Femur (tissue), 1 donor: Measurements from ENCODE around the gene SRSF12.

Experiments
- DNase-seq: peaks from one replicate; pipeline ENCODE4 v3.0.0-alpha.2; 2017

SRSF12 gene

DNA sequence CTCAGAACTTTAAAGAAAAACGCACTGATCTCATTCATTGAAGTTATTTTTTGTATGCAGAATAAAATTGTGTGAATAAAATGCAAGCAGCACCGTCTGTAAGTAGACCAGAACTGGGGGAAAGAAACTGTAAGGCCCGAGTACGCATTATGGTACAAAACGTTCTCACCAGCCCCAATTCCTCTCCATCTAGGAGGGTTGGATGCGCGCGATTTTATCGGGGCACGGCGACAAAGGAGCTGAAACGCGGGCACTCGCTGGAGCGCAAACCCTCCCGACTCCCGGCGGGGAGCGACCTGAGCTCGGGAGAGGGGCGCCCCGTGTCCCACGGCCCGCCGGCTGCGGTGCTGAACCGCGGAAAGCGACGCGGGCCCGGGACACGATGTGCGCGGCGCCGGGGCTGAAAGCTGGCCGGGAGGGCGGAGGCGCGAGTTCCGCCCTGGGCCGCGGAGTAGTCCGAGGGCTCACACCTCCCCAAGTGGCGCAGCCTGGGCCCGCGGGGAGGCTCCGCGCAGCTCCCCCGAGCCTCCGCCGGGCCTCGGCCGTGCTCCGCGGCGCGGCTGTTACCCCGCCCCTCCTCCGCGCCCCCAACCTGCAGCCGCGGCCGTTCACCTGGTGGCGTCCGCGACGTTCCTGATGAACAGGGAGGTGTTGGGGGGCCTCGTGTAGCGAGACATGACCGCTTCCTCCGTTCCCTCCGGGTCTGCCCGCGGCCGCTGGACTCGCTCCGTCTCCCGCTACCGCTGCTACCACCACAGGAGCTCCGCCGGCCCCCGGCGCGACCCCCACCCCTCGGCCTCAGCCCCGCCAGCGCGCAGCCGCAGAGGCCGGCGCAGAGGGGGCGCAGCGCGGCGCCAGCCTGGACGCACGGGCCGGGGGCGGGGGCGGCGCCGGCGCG is at the start of gene SRSF12:
Gene SRSF12 (minus strand): TSS at position 861 of the 898 bp plus-strand sequence. CDS start 184 bp downstream, at position 677.
- peak; percentile 47 for DNase-seq

DNA sequence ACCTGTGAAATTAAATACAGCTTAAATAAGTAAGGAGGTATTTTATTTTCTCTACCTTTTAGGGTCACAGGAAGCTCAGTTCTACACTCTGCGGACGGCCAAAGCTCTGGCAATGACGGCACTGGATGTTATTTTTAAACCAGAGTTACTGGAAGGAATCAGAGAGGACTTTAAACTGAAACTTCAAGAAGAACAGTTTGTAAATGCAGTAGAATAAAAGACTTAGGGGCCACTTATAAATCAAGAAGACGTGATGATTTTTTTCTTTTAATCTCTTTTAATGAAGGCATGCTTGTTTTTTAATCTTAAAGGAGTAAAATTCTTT is 44.1 kb upstream of the SRSF12 start:
- peak; percentile 69 for DNase-seq

DNA sequence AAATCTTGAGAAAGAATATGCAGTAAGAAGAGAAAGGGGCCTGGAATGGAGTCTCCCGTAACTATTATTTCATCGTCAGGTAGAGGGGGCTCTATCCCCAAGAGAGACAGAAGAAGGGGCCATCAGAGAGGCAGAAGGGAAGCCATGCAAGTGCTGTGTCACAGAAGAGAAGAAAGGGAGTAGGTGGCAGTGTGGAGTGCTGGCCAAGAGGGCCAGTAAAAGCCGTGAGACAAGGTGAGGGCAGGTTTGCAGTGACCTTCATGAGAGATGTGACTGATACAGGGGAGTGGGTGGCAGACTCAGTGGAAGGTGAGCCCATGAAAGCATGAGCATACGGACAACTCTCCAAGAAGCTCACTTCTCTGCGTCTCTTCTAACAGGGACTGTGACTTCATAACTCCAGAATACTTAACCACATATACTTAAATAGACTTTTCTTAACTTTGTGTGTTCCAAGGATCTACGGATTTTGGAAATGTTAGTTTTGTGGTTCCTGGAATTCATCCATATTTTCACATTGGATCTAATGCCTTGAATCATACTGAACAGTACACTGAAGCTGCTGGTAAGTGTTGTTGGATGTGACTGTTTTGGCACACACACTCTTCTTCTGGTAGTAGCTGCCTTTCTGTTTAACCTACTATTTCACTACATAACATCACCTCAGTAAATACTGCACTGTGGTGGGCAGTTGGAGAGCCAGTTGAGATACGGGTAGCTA is 43.6 kb upstream of the SRSF12 start:
- DNase-seq: no peak

DNA sequence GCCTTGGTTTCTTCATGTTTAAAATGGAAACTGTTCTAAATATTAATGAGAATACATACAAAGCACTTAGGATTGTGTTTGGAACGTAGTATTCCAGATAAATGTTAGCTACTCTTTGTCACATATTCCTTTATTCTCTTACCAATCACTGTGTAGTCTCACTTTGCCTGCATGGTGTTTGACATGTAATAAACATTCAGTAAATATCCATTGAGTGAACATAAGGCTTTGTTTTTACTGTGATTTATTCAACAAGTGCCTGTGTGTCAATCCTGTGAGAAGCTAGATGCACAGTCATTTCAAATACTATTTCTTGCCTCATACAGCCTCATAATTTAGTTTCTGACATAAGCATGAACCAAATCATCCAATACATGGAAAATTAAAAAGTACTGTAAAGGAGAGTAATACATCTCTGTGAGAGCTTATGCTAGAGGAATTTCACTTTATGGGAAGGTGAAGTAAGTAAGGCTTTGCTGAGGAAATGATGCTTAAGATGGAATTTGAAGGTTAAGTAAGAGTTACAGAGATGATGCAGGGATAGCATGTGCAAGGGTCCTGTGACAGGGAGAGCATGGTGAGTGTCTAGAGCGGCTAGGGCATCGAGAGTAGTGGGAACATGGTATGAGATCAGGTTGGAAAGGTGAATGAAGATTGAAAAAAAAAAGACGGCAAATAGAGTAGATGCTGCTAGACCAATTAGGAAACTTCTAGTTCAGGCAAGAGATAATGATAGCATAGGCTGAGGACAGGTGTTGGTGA is 42.6 kb upstream of the SRSF12 start:
- no peak for DNase-seq

DNA sequence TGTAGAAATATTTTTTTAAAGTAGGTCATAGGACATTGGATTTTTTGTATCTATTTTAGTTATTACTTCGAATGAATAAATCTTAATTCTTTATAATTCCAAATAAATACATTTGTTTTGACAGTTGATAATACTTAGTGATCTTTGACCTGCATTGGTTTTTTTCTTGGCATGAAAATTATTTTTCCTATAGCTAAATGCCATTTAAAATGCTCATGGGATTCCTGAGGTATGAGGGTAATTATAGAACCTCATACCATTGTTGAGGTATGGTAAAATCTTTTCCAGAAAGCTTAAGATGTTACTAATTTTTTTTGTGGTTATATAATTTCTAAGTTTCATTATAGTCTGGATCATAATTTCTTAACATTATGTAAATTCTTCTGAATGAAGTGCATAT is 36.3 kb upstream of the SRSF12 start:
- no peak for DNase-seq

DNA sequence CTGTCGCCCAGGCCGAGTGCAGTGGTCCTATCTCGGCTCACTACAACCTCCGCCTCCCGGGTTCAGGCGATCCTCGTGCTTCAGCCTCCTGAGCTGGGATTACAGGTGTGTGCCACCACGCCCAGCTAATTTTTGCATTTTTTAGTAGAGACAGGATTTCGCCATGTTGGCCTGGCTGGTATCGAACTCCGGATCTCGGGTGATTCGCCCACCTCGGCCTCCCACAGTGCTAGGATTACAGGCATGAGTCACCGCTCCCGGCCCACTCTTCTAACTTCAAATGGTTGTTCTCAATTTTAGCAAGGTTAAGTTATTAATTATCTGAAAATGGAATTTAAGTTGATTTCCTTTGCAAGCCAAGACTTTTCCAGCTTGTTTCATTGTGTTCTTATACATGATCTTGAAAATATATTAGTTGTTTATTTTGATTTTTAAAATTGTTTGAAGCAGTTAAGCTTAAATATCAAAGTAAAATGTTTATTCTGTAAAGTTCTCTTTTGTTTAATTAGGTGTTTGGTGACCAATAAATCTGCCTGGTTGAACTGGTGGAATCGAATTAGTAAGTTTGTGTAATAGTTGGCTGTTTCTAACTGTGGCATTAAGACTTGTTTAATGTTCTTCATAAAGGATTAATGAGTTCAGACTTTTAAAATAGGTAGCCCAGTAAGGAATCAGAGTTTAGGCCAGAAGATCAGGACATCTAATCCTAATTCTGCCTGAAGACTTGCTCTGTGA is 30.3 kb upstream of the SRSF12 start:
- DNase-seq: no peak

DNA sequence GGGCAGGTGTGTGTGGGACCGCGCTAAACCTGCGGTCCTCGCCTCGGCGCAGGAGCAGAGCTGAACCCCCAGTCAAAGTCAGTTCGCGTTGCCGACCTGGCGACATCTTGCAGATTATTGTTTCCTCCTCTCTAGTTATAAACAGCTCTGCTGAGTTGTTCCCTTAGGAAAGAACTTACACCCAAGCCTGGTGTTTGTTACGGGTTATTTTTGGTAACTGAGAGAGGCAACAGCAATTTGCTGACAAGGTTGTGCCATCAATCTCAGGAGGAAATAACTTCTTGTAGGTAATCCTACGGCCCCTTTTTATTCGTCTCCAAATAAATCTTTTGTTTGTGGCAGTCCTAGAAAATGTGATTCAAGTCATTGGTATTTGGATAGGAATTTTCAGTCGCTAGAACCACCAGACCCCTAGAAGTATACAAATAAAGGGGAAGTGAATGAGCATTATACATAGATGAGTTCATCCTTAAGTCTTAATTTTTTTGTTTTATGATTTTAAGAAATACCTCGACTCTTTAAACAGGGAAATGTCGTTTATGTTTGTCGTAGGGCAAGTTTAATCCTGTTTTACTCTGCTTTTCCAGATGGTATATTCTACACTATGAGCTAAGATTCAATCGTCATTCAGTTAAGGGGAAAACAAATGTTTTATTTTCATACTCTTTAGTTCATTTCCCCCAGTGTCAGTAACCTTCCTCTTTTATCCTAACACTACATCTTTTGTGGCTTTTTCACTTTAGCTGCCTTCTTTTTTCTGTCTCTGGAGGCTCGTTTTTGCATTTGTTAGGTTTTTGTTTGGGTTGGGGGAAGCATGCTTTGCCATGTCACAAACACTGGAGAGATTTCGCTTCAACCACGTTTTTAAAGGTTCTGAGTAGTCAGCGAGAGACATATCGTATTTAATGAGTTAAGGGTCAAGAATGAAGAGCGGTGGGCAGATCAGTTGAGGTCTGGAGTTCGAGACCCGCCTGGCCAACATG is 29.1 kb upstream of the SRSF12 start:
- DNase-seq: peak; percentile 29

DNA sequence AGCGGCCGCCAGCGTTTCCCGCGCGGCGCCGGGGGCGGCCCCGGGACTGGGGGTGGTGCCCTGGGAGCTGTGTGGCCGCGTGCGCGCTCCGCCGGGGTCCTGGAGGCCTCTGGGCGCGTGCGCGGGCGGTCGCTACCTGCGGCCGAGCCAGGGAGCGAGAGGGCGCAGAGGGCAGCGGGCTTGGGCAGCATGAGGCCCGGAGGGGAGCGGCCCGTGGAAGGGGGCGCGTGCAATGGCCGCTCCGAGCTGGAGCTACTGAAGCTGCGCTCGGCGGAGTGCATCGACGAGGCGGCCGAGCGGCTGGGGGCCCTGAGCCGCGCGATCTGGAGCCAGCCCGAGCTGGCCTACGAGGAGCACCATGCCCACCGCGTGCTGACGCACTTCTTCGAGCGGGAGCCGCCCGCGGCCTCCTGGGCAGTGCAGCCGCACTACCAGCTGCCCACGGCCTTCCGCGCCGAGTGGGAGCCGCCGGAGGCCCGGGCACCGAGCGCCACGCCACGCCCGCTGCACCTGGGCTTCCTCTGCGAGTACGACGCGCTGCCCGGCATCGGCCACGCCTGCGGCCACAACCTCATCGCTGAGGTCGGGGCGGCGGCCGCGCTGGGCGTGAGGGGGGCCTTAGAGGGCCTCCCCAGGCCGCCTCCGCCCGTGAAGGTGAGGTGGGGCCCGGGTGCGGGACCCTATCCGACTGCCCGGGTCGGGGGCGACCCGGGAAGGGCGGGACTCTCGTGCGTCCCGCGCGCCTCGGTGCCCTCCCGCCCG is 28.3 kb upstream of the SRSF12 start, which contains the start of gene PM20D2:
Gene PM20D2 (plus strand): TSS at position 100 of the 762 bp plus-strand sequence. CDS start 90 bp downstream, at position 190.
- peak; percentile 80 for DNase-seq

DNA sequence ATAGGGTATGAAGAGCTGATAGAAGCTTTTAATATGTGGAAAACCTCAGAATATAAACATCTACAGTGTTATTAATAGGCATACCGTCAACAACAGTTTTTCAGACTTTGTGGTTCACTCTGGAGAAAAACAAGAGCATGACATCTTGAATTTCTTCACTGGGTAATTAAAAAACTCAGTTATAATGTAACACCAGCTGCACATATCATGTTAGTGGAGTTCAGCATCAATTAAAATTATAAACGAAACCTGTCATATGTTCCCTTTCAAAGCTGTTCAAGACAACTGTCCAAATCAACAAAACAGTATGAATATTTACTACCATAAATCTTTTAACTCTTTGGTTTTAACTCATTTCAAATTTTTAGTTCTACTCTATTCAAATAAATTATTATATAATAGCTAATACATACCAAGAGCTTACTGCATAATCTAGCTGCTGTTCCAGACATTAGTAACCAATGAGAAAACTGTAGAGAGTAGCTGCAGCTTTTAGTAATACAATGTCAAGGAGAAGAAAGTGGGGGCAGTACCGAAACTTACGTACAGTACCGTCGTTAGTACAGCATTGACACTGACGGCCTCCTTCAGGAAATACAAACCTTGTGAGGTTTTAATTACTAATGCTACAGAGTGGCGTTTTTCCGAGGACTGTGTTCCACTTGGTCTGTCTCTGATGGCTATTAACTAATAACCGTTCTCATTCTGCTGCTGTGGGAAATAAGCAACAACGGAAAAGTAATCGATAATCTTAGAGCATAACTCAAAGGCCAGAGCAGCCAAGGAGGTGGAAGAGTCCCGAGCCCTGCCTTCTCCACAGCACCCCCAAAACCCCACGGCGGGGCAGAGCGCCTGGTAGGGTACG is 27.5 kb upstream of the SRSF12 start:
- no peak for DNase-seq

DNA sequence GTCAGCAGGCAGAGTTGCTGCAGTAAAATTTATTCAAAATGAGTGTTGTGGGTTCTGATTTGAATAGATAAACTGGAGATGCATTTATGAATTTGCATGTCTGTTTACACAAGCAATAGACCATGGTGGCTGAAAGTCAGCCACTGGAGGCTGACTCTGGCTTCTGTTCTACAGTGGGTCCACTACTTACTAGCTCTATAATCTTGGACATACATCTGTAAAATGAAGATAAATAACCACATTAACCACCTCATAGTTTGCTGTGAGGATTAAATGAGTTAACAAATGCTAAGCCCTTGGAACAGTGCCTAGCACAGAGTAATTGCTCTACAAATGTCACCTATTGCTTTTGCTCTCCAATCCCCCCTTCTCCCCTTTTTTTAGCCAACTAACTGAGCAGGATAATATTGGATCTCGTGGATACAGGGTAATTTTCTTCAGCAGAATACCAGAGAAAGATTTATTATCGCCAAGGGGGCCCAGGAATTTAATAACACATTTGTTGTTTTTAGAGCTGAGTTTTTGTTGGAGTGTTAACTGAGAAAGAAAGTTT is 26.6 kb upstream of the SRSF12 start:
- no peak for DNase-seq

DNA sequence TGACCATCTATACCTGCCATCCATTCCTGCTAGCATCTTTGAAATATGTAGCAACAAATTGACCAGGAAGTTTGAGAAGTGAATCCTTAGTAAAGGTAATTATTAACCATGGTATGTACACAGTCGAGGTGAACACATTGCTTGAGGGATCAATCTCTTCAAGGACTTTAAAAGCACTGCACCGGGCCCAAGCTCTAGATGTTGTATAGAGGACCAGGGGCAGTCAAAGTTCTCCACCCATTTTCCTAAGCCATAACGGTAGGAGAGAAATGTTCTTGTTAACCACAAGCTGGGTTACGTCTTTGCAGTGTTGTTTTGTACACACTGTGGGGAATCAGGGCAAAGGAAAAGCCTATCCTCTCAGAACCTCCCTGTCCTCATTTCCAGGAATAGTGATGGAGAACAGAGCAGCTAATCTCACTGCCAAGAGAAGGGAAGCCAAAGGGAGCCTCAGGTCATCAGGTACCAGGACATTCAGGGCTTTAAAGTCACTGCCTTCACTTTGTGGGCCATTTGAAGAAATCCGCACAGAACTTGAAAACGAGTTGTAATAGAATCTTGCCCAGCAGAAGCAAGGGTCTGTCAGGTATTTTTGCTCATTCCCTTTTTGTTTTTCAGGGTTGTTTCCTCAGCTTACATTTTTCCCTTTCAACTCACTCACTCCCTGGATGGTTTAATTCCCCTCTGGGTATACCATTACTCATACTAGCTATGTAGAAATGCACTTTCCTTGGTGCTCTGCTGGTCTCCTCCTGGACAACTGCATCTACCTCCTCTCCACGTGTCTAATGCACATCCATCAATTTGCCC is 22.7 kb upstream of the SRSF12 start:
- DNase-seq: no peak

DNA sequence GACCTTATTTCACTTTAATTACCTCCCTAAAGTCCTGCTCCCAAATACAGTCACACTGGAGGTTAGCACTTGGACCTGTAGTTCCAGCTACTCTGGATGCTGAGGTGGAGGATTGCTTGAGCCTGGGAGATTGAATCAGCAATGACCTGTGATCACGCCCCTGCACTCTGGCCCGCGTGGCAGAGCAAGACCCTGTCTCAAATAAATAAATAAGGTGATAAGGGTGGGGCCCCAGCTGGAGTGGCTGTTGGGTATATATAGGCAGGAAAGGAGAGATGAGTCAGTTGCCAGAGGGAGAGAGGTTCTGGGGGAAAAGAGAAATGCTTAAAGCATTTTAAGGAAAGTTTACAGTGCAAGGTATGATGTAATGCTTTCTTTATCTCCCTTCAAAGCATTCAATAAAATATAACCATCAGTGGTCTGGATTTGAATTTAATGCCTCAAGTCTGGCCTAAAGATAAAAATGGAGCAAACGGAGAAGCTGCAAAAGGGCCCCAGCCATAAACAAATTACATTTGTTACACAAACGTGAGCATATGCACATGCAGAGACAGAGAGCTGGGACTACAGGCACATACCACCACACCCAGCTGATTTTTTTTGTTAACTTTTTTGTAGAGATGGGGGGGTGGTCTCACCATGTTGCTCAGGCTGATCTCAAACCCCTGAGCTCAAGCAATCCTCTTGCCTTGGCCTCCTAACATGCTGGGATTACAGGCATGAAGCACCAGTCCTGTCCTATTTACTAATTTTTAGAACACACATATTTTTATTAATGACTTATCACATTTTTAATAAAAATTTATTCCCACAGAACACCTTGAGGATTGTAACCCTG is 21.9 kb upstream of the SRSF12 start:
- DNase-seq: no peak

DNA sequence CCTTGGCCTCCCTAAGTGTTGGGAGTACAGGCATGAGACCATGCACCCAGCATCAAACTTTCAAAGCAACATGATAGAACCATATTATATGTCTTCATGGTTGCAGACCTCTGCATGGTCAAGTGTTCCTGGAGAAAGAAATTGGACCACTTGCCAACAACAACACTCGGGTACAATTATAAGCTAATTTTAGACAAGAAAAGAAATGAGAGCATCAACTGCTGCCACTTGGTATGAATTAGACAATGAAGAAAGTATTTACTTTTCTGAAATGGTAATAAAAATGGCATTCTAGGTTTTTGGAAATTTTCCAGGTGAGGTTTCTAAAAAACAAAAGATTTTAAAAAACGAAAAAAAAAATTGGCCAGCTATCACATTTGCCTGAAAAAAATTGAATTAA is 20.3 kb upstream of the SRSF12 start:
- DNase-seq: no peak

DNA sequence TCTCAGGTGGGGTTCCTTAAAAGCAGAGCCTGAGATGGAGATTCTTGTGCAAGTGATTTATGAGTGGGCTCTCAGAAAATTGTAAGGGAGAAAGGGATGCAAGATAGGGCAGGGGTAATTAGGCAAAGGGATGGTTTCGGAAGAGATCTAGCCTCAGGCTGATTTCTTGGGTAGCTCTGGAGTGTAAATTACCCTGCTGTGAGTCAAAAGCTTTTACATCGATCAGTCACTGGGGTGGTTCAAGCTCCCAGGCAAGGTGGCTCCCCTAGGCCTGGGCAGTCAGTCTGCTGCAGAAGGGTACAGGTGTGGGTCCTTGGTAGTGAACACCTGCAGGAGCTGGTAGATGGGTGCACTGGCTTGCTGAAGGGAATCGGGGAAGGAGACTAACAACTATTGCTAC is 16.9 kb upstream of the SRSF12 start:
- DNase-seq: no peak

DNA sequence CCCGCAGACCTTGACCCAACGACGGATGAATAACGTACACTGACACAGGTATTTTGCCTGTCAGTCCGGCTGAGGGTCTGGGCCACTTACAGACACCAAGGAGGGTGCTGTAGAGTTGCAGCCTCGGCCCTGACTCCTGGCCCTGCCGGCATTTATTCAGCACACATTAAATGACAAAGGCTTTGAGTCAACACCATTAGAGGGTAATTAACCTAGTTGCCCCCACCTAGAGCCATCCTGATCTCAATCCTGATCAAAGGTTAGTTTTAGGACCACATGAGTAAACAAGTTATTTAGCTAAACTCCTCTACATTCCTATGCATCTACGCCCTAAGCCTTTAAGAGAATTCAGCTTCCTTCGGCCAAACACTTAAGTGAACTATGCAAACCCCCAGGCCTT is 16.1 kb upstream of the SRSF12 start:
- DNase-seq: no peak

DNA sequence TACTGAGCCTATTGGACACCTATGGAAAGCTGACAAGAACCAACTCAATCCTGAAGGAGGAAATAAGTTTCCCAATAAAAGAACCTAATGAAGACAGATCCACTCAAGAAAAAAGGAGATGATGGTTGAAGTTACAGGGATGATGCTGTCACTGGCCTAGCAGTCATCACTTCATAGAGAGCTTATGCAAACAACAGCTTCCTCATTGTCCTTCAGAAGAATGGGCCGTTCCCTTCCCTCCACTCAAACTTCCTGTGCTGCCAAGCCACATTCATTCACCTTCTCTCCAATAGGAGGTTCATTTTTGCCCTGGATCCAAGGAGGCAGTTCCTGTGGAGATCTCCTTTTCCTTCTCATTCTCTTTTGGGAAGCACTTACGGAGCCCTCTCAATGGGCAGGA is 14.2 kb upstream of the SRSF12 start:
- DNase-seq: no peak

DNA sequence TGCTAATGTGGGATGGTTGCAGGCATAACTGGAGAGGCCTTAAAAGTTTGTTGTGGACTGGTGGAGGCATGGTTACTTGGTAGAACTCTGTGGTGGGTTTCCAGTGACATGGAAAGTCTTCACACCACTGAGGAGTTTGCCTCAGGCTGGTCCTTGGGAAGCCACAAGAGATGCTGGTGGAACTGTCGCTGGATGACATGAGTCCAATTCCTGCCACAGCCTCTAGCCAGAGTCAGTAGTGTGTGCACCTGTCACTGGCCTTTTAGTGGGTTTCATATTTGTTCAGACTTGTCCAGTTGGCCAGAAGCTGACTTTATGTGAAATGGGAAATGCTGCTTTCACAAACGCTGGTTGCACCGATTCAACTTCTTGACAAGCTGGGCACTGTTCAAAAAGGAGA is 13.7 kb upstream of the SRSF12 start:
- DNase-seq: no peak
